ENCODE measurements around the gene RHBDD1.

The RHBDD1 gene

GRCh38 chr2:226796012-226796839, 39.6 kb upstream of the RHBDD1 start:
- TF ChIP-seq, protein P1, sequence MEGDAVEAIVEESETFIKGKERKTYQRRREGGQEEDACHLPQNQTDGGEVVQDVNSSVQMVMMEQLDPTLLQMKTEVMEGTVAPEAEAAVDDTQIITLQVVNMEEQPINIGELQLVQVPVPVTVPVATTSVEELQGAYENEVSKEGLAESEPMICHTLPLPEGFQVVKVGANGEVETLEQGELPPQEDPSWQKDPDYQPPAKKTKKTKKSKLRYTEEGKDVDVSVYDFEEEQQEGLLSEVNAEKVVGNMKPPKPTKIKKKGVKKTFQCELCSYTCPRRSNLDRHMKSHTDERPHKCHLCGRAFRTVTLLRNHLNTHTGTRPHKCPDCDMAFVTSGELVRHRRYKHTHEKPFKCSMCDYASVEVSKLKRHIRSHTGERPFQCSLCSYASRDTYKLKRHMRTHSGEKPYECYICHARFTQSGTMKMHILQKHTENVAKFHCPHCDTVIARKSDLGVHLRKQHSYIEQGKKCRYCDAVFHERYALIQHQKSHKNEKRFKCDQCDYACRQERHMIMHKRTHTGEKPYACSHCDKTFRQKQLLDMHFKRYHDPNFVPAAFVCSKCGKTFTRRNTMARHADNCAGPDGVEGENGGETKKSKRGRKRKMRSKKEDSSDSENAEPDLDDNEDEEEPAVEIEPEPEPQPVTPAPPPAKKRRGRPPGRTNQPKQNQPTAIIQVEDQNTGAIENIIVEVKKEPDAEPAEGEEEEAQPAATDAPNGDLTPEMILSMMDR (IDR thresholded peaks at IDR 0.05; ENCODE audit: borderline replicate concordance, control extremely low read depth, extremely low read depth, insufficient read depth, missing control alignments), result no peak
- DNase-seq (ENCODE audit: low spot score), result peak; percentile 14
- in situ Hi-C loops (cut with MboI; ENCODE audit: low sequenced_read_pairs, unreplicated experiment), result no loop called here

DNA sequence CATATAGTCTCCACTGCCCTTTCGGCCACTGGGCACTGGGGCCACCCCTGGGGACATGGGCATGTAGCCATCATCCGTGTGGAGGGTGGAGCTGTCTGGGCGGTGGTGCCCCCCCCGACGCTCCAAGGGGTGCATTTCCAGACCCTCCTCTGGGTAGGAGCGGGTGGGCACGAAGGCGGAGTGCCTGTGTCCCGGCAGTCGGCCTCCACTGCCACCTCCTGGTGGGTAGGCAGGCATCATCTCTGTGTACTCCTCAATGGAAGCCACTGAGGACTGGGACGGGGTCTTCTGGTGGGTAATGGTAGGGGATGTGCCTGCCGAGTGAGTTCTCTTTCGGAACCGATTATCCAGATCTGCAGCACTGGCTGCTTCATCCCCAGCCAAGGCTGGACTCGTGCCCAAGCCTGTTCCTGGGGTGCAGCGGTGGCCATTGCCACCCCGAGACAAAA, 39.0 kb upstream of the RHBDD1 start:
- in situ Hi-C loops (cut with MboI; ENCODE audit: low sequenced_read_pairs, unreplicated experiment), result no loop called here
- DNase-seq (ENCODE audit: low spot score), result peak; percentile 57
- TF ChIP-seq, protein P1 (IDR thresholded peaks at IDR 0.05; ENCODE audit: borderline replicate concordance, control extremely low read depth, extremely low read depth, insufficient read depth, missing control alignments), result peak; percentile 18

DNA sequence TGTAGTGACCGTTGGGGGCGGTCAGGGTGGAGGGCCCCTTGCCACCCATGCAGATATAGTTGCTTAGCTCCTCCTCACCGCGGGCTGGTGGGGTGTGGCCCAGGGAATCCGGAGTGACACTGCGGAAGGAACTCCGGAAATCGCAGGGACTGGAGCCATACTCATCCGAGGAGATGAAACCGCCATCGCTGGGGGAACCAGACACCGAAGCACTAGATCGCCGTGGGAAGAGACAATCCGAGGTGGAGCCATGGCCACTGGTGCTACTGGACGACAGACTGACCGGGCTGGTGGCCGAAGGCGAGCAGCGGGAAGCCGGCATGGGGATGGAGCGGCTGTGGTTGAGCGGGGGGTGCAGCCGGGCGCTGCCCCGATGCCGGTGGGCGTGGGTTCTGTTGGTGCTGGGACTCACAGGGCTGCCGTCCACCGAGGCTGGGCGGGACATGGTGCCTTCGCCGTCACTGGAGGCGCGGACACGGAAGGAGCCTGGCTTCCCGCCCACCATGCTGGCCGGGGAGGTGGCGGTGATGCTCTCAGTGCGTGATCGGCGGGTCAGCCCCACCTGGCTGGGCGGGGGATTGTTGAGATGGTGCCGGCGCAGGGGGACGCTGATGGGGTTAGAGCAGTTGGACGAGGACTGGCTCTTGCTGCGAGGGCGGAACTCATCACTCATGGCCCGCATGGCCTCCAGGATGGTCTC, 38.4 kb upstream of the RHBDD1 start:
- in situ Hi-C loops (cut with MboI; ENCODE audit: low sequenced_read_pairs, unreplicated experiment), result no loop called here
- TF ChIP-seq, protein P1 (IDR thresholded peaks at IDR 0.05; ENCODE audit: borderline replicate concordance, control extremely low read depth, extremely low read depth, insufficient read depth, missing control alignments), result no peak
- peak; percentile 16 for DNase-seq (ENCODE audit: low spot score)

DNA sequence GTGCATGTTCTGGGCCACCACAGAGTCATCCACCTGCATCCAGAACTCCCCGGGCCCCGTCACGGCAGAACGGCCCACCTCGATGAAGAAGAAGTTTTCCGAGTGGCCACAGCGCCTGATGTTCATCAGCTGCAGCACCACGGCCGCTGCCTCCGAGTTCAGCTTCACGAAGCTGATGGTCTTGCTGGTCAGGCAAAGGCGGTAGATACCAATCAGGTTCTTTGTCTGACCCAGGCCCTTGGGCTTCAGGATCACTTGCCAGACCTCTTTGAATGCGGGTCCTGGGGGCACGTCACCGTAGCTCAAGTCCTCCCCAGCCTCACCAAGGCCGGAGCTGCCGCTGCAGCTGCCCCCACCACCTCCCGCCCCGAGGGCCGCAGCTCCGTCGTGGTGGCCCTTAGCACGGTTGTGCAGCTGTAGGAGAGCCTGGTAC, 37.8 kb upstream of the RHBDD1 start:
- in situ Hi-C loops (cut with MboI; ENCODE audit: low sequenced_read_pairs, unreplicated experiment), result no loop called here
- TF ChIP-seq, protein P1 (IDR thresholded peaks at IDR 0.05; ENCODE audit: borderline replicate concordance, control extremely low read depth, extremely low read depth, insufficient read depth, missing control alignments), result no peak
- DNase-seq (ENCODE audit: low spot score), result no peak

- peak; percentile 77 for DNase-seq (ENCODE audit: low spot score)
- TF ChIP-seq, protein P1 (IDR thresholded peaks at IDR 0.05; ENCODE audit: borderline replicate concordance, control extremely low read depth, extremely low read depth, insufficient read depth, missing control alignments), result peak; percentile 11
- in situ Hi-C loops (cut with MboI; ENCODE audit: low sequenced_read_pairs, unreplicated experiment), result no loop called here
These were observed 37.2 kb upstream of the RHBDD1 start for GRCh38 chr2:226798422-226799210.

Measured in GM13976 (cell line).